Glomerular visceral epithelial cell (primary cell): ENCODE data around the gene USP17L18.
"Not testable (repeated sequence)": the region's sequence is repeated elsewhere in the genome, so short reads cannot be mapped to it uniquely, and the experiment has no call there.

Experiments
- DNase-seq: peaks from one replicate; pipeline ENCODE4 v3.0.0-alpha.2; 2016; ENCODE audit errors: extremely low spot score

USP17L18 gene, protein sequence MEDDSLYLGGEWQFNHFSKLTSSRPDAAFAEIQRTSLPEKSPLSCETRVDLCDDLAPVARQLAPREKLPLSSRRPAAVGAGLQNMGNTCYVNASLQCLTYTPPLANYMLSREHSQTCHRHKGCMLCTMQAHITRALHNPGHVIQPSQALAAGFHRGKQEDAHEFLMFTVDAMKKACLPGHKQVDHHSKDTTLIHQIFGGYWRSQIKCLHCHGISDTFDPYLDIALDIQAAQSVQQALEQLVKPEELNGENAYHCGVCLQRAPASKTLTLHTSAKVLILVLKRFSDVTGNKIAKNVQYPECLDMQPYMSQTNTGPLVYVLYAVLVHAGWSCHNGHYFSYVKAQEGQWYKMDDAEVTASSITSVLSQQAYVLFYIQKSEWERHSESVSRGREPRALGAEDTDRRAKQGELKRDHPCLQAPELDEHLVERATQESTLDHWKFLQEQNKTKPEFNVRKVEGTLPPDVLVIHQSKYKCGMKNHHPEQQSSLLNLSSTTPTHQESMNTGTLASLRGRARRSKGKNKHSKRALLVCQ

DNA sequence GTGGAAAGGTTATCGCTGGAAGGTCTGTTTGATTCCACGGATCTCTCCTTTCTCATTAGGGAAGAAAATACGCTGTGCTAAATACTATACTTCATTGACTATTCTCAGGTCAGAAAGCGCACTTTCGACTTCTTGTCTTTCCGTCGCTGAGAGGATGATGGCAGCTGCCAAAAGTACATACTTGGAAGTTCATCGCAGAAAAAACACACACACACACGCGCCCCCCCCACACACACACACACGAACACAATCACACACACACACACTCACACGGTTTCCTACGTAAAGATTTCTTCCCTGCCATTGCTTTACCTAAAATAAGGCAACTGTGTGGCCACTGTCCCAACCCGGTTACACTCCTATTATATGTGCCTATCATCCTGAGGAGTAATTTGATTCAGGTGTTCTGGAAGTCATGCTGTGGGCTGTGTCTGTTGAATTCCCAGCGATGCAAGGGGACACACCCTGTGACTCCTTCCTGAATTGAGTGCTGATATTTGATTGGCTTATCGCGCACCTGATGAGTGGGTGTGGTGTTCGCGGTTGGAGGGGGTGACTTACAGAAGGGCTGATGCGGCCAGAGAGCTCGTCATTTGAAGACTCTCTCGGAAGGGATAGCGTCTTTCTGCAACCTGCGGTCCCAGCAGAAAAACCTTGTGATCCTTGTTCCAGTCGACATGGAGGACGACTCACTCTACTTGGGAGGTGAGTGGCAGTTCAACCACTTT, at the start of gene USP17L18:
USP17L18 (plus strand) TSS at position 678 of the 728 bp plus-strand sequence; CDS start at position 678, 0 bp downstream.
- not testable (repeated sequence) for DNase-seq

- DNase-seq = not testable (repeated sequence)
These were observed 38.1 kb upstream of the USP17L18 start, which contains the start of gene USP17L10 for GRCh38 chr4:9210357-9210756. USP17L10 (plus strand) TSS chr4:9210657; CDS start chr4:9210657, 0 bp downstream.

GRCh38 chr4:9214701-9215100, 33.7 kb upstream of the USP17L18 start:
- DNase-seq = not testable (repeated sequence)

DNA sequence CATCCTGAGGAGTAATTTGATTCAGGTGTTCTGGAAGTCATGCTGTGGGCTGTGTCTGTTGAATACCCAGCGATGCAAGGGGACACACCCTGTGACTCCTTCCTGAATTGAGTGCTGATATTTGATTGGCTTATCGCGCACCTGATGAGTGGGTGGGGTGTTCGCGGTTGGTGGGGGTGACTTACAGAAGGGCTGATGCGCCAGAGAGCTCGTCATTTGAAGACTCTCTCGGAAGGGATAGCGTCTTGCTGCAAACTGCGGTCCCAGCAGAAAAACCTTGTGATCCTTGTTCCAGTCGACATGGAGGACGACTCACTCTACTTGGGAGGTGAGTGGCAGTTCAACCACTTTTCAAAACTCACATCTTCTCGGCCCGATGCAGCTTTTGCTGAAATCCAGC, 33.3 kb upstream of the USP17L18 start, which contains the start of gene USP17L11:
USP17L11 (plus strand) TSS at position 301 of the 400 bp plus-strand sequence; CDS start at position 301, 0 bp downstream.
- not testable (repeated sequence) for DNase-seq

- not testable (repeated sequence) for DNase-seq
These were observed 28.6 kb upstream of the USP17L18 start, which contains the start of gene USP17L12 for GRCh38 chr4:9219852-9220251. USP17L12 (plus strand) TSS chr4:9220152; CDS start chr4:9220152, 0 bp downstream.

- not testable (repeated sequence) for DNase-seq
These were observed 23.8 kb upstream of the USP17L18 start, which contains the start of gene USP17L13 for GRCh38 chr4:9224596-9224995. USP17L13 (plus strand) TSS chr4:9224896; CDS start chr4:9224896, 0 bp downstream.

- not testable (repeated sequence) for DNase-seq
These were observed 18.2 kb upstream of the USP17L18 start for GRCh38 chr4:9230249-9230648.

DNA sequence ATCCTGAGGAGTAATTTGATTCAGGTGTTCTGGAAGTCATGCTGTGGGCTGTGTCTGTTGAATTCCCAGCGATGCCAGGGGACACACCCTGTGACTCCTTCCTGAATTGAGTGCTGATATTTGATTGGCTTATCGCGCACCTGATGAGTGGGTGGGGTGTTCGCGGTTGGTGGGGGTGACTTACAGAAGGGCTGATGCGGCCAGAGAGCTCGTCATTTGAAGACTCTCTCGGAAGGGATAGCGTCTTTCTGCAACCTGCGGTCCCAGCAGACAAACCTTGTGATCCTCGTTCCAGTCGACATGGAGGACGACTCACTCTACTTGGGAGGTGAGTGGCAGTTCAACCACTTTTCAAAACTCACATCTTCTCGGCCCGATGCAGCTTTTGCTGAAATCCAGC, 14.3 kb upstream of the USP17L18 start, which contains the start of gene USP17L15:
USP17L15 (plus strand) TSS at position 301 of the 400 bp plus-strand sequence; CDS start at position 301, 0 bp downstream.
- DNase-seq = not testable (repeated sequence)

DNA sequence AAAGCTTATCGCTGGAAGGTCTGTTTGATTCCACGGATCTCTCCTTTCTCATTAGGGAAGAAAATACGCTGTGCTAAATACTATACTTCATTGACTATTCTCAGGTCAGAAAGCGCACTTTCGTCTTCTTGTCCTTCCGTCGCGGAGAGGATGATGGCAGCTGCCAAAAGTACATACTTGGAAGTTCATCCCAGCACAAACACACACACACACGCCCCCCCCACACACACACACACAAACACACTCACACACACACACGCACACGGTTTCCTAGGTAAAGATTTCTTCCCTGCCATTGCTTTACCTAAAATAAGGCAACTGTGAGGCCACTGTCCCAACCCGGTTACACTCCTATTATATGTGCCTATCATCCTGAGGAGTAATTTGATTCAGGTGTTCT, 10.0 kb upstream of the USP17L18 start:
- not testable (repeated sequence) for DNase-seq

GRCh38 chr4:9243579-9243978, 4.9 kb upstream of the USP17L18 start, which contains the start of gene USP17L17:
USP17L17 (plus strand) TSS chr4:9243879; CDS start chr4:9243879, 0 bp downstream.
- not testable (repeated sequence) for DNase-seq

DNA sequence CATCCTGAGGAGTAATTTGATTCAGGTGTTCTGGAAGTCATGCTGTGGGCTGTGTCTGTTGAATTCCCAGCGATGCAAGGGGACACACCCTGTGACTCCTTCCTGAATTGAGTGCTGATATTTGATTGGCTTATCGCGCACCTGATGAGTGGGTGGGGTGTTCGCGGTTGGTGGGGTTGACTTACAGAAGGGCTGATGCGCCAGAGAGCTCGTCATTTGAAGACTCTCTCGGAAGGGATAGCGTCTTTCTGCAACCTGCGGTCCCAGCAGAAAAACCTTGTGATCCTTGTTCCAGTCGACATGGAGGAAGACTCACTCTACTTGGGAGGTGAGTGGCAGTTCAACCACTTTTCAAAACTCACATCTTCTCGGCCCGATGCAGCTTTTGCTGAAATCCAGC, 4.6 kb downstream of the USP17L18 start, which contains the start of gene USP17L19:
USP17L19 (plus strand) TSS at position 301 of the 400 bp plus-strand sequence; CDS start at position 301, 0 bp downstream.
- DNase-seq = not testable (repeated sequence)

GRCh38 chr4:9257824-9258223, 9.4 kb downstream of the USP17L18 start, which contains the start of gene USP17L20:
USP17L20 (plus strand) TSS chr4:9258124; CDS start chr4:9258124, 0 bp downstream.
- DNase-seq = not testable (repeated sequence)

DNA sequence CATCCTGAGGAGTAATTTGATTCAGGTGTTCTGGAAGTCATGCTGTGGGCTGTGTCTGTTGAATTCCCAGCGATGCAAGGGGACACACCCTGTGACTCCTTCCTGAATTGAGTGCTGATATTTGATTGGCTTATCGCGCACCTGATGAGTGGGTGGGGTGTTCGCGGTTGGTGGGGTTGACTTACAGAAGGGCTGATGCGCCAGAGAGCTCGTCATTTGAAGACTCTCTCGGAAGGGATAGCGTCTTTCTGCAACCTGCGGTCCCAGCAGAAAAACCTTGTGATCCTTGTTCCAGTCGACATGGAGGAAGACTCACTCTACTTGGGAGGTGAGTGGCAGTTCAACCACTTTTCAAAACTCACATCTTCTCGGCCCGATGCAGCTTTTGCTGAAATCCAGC, 14.1 kb downstream of the USP17L18 start, which contains the start of gene USP17L21:
USP17L21 (plus strand) TSS at position 301 of the 400 bp plus-strand sequence; CDS start at position 301, 0 bp downstream.
- not testable (repeated sequence) for DNase-seq

DNA sequence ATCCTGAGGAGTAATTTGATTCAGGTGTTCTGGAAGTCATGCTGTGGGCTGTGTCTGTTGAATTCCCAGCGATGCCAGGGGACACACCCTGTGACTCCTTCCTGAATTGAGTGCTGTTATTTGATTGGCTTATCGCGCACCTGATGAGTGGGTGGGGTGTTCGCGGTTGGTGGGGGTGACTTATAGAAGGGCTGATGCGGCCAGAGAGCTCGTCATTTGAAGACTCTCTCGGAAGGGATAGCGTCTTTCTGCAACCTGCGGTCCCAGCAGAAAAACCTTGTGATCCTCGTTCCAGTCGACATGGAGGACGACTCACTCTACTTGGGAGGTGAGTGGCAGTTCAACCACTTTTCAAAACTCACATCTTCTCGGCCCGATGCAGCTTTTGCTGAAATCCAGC, 18.9 kb downstream of the USP17L18 start, which contains the start of gene USP17L22:
USP17L22 (plus strand) TSS at position 301 of the 400 bp plus-strand sequence; CDS start at position 301, 0 bp downstream.
- DNase-seq = not testable (repeated sequence)

- DNase-seq = not testable (repeated sequence)
These were observed 23.3 kb downstream of the USP17L18 start for GRCh38 chr4:9271719-9272118.
